HEK293 (cell line): ENCODE results near the gene METTL5.

ENCODE experiments used
- KLF1 ChIP-seq: fragments of 450-650 bp; formaldehyde crosslinking; IDR thresholded peaks from 2 replicates; pipeline ENCODE4 v1.5.1; 2016; ENCODE audit warnings: missing biosample characterization, missing genetic modification characterization
- ZBTB21 ChIP-seq: fragments of 450-650 bp; formaldehyde crosslinking; IDR thresholded peaks from 2 replicates; pipeline ENCODE4 v1.5.1; 2017; ENCODE audit warnings: missing biosample characterization, missing genetic modification characterization
- ZNF138 ChIP-seq: fragments of 450-650 bp; formaldehyde crosslinking; IDR thresholded peaks from 2 replicates; pipeline ENCODE4 v1.5.1; 2016; ENCODE audit warnings: missing biosample characterization, missing genetic modification characterization, borderline replicate concordance
- ZNF473 ChIP-seq: fragments of 450-650 bp; formaldehyde crosslinking; IDR thresholded peaks from 2 replicates; pipeline ENCODE4 v1.5.1; 2017; ENCODE audit warnings: missing biosample characterization, missing genetic modification characterization

GRCh38 chr2:169797601-169798000 lies 27.1 kb downstream of the METTL5 start:
- TF ChIP-seq ZBTB21 (tag by site-specific recombination): no peak
- TF ChIP-seq ZNF473 (tag by site-specific recombination): no peak
- TF ChIP-seq KLF1 (tag by site-specific recombination): no peak
- no peak for TF ChIP-seq ZNF138 (tag by site-specific recombination)
